Measurements from ENCODE around the gene LSM4. TPM values are rescaled to one million over a fixed set of nuclear protein-coding genes. Genes with fewer than 3 reads are reported as not detected.

LSM4 gene
- total and polyA plus RNA-seq, 2 of the 13 experiments (the other 11 are each of a cell fraction or from before 2014, with no cell fraction given) = 65.8 to 166 TPM

GRCh38 chr19:18304458-18305310 is 18.2 kb downstream of the LSM4 start (continued):
- no peak for TF ChIP-seq RERE (CRISPR knock-in tag; IDR thresholded peaks at IDR 0.05; ENCODE audit: low read depth)
- TF ChIP-seq TBP (CRISPR knock-in tag; IDR thresholded peaks at IDR 0.05) = no peak
- TF ChIP-seq TP53 (CRISPR knock-in tag; conservative IDR thresholded peaks at IDR 0.05) = no peak
- TF ChIP-seq PAX8 (CRISPR knock-in tag; IDR thresholded peaks at IDR 0.05; ENCODE audit: borderline replicate concordance) = 0 out of 2 replicates have a peak, but pooled peaks have one; percentile 85
- TF ChIP-seq SMAD1 (CRISPR knock-in tag; IDR thresholded peaks at IDR 0.05; ENCODE audit: borderline replicate concordance, low read depth) = 0 out of 2 replicates have a peak, but pooled peaks have one; percentile 24
- peak in 1 of 2 experiments; percentile 65; a peak in 2 of 4 replicates for TF ChIP-seq ATF4 (CRISPR knock-in tag; IDR thresholded peaks at IDR 0.05)
- no peak; the same call in 1 of the 2 replicates for TF ChIP-seq SNAPC4 (CRISPR knock-in tag; IDR thresholded peaks at IDR 0.05)
- no peak for TF ChIP-seq MEIS2 (CRISPR knock-in tag; IDR thresholded peaks at IDR 0.05)
- TF ChIP-seq AKNA (CRISPR knock-in tag; IDR thresholded peaks at IDR 0.05; ENCODE audit: borderline replicate concordance) = no peak
- TF ChIP-seq TCF12 (IDR thresholded peaks at IDR 0.05) = no peak
- TF ChIP-seq TCF12 (CRISPR knock-in tag; IDR thresholded peaks at IDR 0.05) = peak; percentile 88
